OCI-LY3 (cell line): ENCODE measurements around the gene BTAF1.

Experiments used
- H2AFZ ChIP-seq: fragments of 200-600, 300-600 bp; shearing (Covaris generic); 2 replicates; pipeline ENCODE4 v1.6.0; 2014; ENCODE audit warnings: antibody characterized with exemption, low read depth, low read length
- H3K27ac ChIP-seq: fragments of 200-600, 300-600 bp; sonication (generic); 2 replicates; pipeline ENCODE4 v1.5.1; 2014; ENCODE audit warnings: mild to moderate bottlenecking, low read length, moderate library complexity, mixed read lengths
- H3K27me3 ChIP-seq: fragments of 200-600, 300-600 bp; sonication (generic); 2 replicates; pipeline ENCODE4 v1.6.1; 2014; ENCODE audit warnings: low read depth, low read length, mixed read lengths
- H3K36me3 ChIP-seq: fragments of 200-600, 300-600 bp; sonication (generic); replicated peaks from 2 replicates; pipeline ENCODE3; 2014; ENCODE audit warnings: low read depth, low read length, mixed read lengths
- H3K4me1 ChIP-seq: fragments of 300-600, 200-600 bp; sonication (generic); 2 replicates; pipeline ENCODE4 v1.6.1; 2014; ENCODE audit warnings: low read length, mixed read lengths
- H3K4me2 ChIP-seq: fragments of 200-600, 300-600 bp; sonication (generic); 2 replicates; pipeline ENCODE4 v1.6.1; 2014; ENCODE audit warnings: low read length, mixed read lengths
- H3K4me3 ChIP-seq: fragments of 300-600, 200-600 bp; sonication (generic); 2 replicates; pipeline ENCODE4 v1.5.1; 2014; ENCODE audit warnings: antibody characterized with exemption, mild to moderate bottlenecking, low read length, moderate library complexity
- H3K79me2 ChIP-seq: fragments of 300-600, 200-600 bp; shearing (Covaris generic); 2 replicates; pipeline ENCODE4 v1.6.1; 2014; ENCODE audit warnings: mild to moderate bottlenecking, low read length, mixed read lengths
- H3K9ac ChIP-seq: fragments of 300-600, 200-600 bp; shearing (Covaris generic); 2 replicates; pipeline ENCODE4 v1.6.0; 2014; ENCODE audit warnings: mild to moderate bottlenecking, low read length, moderate library complexity
- H3K9me3 ChIP-seq: fragments of 200-600, 300-600 bp; shearing (Covaris generic); 2 replicates; pipeline ENCODE4 v1.6.1; 2014; ENCODE audit warnings: low read length, mixed read lengths; ENCODE audit not compliant: insufficient read depth
- H4K20me1 ChIP-seq: fragments of 200-600, 300-600 bp; sonication (generic); 2 replicates; pipeline ENCODE4 v1.6.1; 2016; ENCODE audit warnings: low read length, mixed read lengths; ENCODE audit not compliant: insufficient read depth
- CTCF ChIP-seq: fragments of 200-600, 300-600 bp; sonication (generic); IDR thresholded peaks from 2 replicates; pipeline ENCODE4 v1.5.1; 2014; ENCODE audit warnings: antibody characterized with exemption, low read length, low read depth
- EZH2phosphoT487 ChIP-seq: fragments of 200-600 bp; shearing (Covaris generic); IDR thresholded peaks from 2 replicates; pipeline ENCODE4 v1.6.1; 2018; ENCODE audit warnings: antibody characterized with exemption, mixed run types, low read depth

The BTAF1 gene

GRCh38 chr10:91896212-91896756 lies 27.3 kb upstream of the BTAF1 start:
- no peaks in the 10 kb centered on the region for H3K9me3 ChIP-seq
- H2AFZ ChIP-seq = no peak overlapping the region

GRCh38 chr10:91897421-91897820 lies 26.1 kb upstream of the BTAF1 start:
- Histone ChIP-seq H2AFZ (no peak overlapping the region), H3K4me3 (no peak overlapping the region), H3K4me2 (no peak overlapping the region), H3K36me3 (no peaks in the 10 kb centered on the region), H4K20me1 (no peaks in the 10 kb centered on the region), H3K9ac (no peak overlapping the region), H3K27ac (no peak overlapping the region), H3K9me3 (no peaks in the 10 kb centered on the region), H3K79me2 (no peaks in the 10 kb centered on the region), H3K27me3 (no peaks in the 10 kb centered on the region), H3K4me1 (peaks cover 10% of the 10 kb centered on the region)
- TF ChIP-seq EZH2phosphoT487 (no peak), CTCF (no peak)

More at GRCh38 chr10:91896212-91896756, 27.3 kb upstream of the BTAF1 start:
- Histone ChIP-seq H4K20me1 (no peaks in the 10 kb centered on the region), H3K9ac (no peak overlapping the region), H3K27me3 (no peaks in the 10 kb centered on the region), H3K4me2 (no peak overlapping the region), H3K4me3 (no peak overlapping the region), H3K36me3 (no peaks in the 10 kb centered on the region), H3K79me2 (no peaks in the 10 kb centered on the region), H3K4me1 (peaks cover 10% of the 10 kb centered on the region), H3K27ac (no peak overlapping the region)
- TF ChIP-seq CTCF (no peak), EZH2phosphoT487 (no peak)

GRCh38 chr10:91901784-91902677 lies 21.5 kb upstream of the BTAF1 start:
- H3K9me3 ChIP-seq = no peaks in the 10 kb centered on the region
- H3K4me2 ChIP-seq = no peak overlapping the region
- no peak overlapping the region for H2AFZ ChIP-seq
- H3K79me2 ChIP-seq = no peaks in the 10 kb centered on the region
- no peak overlapping the region for H3K9ac ChIP-seq
- TF ChIP-seq CTCF = no peak
- TF ChIP-seq EZH2phosphoT487 = no peak
- no peak overlapping the region for H3K4me3 ChIP-seq
- H3K36me3 ChIP-seq = no peaks in the 10 kb centered on the region
- H3K4me1 ChIP-seq = no peaks in the 10 kb centered on the region; the same call in 1 of the 2 replicates
- H3K27ac ChIP-seq = no peak overlapping the region
- no peaks in the 10 kb centered on the region for H4K20me1 ChIP-seq
- H3K27me3 ChIP-seq = no peaks in the 10 kb centered on the region

GRCh38 chr10:91907033-91907594 lies 16.5 kb upstream of the BTAF1 start:
- no peak overlapping the region for H2AFZ ChIP-seq
- no peaks in the 10 kb centered on the region for H3K36me3 ChIP-seq
- no peak overlapping the region for H3K27ac ChIP-seq
- H3K79me2 ChIP-seq = 0 out of 2 replicates have a peak, but pooled peaks cover 7% of the 10 kb centered on the region
- H4K20me1 ChIP-seq = no peaks in the 10 kb centered on the region
- no peak overlapping the region for H3K4me3 ChIP-seq
- no peaks in the 10 kb centered on the region for H3K4me1 ChIP-seq
- no peak for TF ChIP-seq EZH2phosphoT487
- TF ChIP-seq CTCF = no peak
- no peaks in the 10 kb centered on the region for H3K9me3 ChIP-seq
- no peak overlapping the region for H3K9ac ChIP-seq
- H3K4me2 ChIP-seq = no peak overlapping the region
- no peaks in the 10 kb centered on the region for H3K27me3 ChIP-seq
